GM20431 (cell line): ENCODE results near the gene VIPAS39.
"Not testable (repeated sequence)": the region's sequence is repeated elsewhere in the genome, so short reads cannot be mapped to it uniquely, and the experiment has no call there.

Experiments
- in situ Hi-C: fragments of 300-500 bp; cut with MseI, MboI; formaldehyde crosslinking; loops from one replicate; pipeline ENCODE4 v1.15.0; 2020; ENCODE audit warnings: low sequenced_read_pairs; ENCODE audit not compliant: unreplicated experiment

The VIPAS39 gene

GRCh38 chr14:77473921-77474320 is 16.5 kb upstream of the VIPAS39 start:
- in situ Hi-C loops = no loop called here

- in situ Hi-C loops = no loop called here
Measured at GRCh38 chr14:77470224-77470870, 12.9 kb upstream of the VIPAS39 start.

DNA sequence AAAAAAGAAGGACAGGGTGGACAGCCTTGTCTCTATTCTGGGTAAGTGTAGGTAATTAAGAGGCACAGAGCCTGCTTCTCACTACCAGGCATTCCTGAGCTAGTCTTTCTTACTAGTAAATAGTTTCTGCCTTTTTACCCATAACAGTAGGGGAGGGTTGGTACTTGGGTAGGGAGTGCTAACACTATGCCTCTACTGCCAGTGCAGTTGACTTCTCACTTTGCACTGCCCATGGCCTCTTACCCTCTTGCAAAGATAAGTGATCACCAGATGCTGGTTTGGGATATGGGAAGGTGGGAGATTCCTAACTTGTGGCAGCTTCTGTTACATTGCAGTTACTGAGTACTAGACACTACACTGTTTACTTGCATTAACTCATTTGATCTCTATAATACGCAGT is 12.1 kb upstream of the VIPAS39 start:
- in situ Hi-C loops = no loop called here

GRCh38 chr14:77469067-77469505 is 11.7 kb upstream of the VIPAS39 start:
- in situ Hi-C loops = no loop called here

DNA sequence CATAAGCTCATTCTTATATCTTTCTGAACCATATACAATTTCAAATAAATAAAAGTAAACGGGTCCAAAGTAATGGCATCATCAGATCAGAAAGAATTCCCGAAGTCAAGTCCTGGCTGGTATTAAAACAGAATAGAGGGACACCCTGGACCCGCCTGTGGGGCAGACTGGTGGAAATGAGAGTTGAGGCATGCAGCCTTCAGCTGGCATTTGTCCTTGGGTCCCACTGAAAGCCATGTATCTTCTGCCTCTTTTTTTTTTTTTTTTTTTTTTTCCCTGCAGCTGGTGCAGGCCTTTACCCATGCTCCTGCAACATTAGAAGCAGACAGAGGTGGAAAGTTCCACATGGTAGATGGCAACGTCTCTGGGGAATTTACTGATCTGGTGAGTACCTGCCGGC is 10.4 kb upstream of the VIPAS39 start:
- in situ Hi-C loops = no loop called here

DNA sequence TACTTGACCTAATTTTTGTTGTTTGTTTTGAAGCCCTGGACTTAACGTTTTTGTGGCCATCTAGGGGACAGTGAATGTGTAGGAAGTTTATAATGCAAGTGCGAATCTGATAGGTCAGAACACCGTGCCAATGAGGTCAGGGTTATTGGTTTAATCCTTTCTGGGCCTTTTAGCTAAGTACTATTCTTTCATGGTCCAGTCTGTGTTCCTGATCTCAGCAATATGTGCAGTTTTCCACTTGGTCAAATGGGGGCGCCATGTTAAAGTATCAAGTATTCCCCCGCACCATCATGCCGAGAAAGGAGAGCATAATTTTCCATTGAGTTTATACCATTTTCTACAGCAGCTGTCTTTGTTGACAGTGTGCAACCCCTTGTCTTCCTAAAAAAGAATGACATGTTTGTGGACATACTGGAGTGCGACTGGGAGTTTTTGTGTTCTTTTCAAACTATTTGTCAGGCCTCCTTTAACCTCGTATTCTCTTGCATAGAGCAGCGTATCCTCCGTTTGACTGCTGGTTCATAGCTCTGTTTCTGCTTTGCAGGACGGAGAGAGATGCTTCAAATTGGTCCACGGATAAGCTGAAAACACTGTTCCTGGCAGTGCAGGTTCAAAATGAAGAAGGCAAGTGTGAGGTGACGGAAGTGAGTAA is 1.8 kb upstream of the VIPAS39 start:
- in situ Hi-C loops = no loop called here

GRCh38 chr14:77458249-77458950 is 999 bp upstream of the VIPAS39 start:
- in situ Hi-C loops = no loop called here

GRCh38 chr14:77457115-77457521 is 283 bp downstream of the VIPAS39 start:
- in situ Hi-C loops = no loop called here

DNA sequence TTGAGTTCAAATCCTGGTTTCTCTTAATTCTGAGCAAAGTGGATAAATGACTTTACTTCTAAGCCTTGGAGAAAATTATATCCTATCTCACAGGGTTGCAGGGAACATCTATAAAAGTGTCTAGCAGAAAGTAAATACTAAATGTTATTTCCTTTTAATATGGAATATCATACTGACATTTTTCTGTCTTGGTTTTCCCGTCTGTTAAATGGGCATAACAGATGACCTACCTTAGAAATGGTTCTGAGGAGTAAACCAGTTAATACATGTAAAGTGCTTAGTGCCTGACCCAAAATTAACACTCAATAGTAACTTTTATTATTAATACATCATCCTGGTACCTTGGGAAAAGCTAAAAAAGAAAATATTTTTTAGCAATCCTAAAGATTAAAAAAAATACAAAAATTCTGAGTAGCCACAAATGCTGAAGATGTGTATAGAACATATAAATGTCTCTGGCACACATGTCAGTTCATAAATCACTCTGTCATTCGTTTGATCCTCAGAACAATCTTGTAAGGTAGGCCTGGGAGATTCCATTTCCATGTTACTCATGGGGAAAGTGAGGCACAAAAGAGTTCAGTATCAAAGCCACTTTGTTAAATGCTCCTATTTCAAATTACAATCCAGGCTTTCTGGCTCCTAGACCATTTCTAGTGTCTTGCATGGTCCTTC is 1.3 kb downstream of the VIPAS39 start:
- in situ Hi-C loops = no loop called here

GRCh38 chr14:77442196-77442595 is 15.2 kb downstream of the VIPAS39 start:
- in situ Hi-C loops = no loop called here

GRCh38 chr14:77439861-77440260 is 17.5 kb downstream of the VIPAS39 start:
- in situ Hi-C loops = no loop called here

DNA sequence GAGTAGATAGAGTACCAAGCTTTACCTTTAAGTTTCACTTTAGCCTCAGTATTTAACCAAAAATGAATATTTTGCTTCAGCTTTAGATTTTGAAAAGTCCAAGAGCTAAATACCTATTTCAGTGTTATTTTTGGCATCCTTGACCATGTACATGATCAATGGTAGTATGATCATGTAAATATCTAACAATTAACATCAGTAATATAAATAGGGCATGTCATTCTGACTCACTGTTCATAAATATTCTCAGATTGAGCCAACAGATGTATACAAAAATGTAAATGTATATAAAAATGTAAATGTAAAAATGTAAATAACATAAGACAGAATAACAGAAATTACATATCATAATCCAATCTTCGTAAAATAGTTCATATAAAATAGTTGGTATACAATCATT is 18.8 kb downstream of the VIPAS39 start:
- in situ Hi-C loops = no loop called here

- in situ Hi-C loops = no loop called here
Measured at GRCh38 chr14:77436042-77436441, 21.4 kb downstream of the VIPAS39 start.

DNA sequence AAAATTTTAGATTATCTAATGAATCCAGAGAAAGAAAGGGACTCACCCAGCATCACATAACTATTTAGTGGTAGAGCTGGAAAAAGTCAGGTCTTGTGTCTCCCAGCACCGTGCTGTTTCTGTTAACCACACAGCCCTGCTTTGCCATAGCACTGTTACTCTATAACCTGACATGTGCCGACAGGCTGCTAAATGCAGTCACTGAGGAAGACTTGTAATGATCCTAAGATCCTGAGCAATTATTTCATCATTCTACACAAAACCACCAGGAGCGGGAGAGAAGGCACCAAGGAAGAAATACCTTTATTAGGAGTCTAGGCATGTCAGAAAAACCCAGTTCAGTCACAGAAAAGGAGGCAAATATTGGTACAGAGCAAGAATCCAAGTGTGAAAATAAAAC is 31.0 kb downstream of the VIPAS39 start:
- in situ Hi-C loops = no loop called here

- in situ Hi-C loops = no loop called here
Measured at GRCh38 chr14:77424862-77425261, 32.5 kb downstream of the VIPAS39 start.

DNA sequence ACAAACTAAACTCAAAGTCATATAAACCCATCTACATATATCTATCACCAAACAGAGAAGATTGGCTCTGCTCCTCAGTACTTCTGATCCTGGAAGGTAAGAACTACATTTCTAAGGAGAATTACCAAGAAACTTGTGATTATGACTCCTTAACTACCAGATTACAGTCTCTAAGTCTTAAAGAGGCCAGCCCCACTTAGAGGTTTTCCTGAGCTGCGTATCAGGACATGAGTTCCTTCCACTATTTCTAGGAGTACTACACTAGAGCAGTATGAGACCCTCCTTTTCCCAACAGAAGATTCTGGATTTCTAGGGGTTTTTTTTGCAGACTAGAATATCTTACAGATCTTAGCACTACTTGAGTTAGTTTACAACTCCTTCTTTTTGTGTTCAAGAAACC is 34.0 kb downstream of the VIPAS39 start, which contains the start of gene NOXRED1:
Gene NOXRED1, minus strand, starts transcription at position 101 of the 400 bp plus-strand sequence. CDS start 634 bp downstream, outside the sequence.
- in situ Hi-C loops = no loop called here

DNA sequence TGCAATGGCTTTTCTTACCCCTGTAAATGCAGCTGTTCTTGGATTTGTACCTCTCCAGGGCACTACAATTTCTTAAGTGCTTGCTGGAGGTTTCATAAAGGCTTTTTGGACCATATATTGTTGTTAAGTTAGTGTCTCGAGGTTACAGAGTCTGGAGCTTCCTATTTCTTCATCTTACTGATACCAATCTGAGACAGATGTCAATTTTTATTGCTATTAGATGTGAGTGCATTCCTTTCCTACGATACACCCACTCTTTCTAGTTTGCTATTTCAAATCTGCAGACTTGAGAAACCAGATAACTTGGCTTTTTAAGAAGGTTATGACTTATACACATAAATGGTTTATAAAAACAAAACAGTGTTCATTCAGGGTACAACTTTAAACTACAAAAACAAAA is 36.2 kb downstream of the VIPAS39 start:
- in situ Hi-C loops = no loop called here

DNA sequence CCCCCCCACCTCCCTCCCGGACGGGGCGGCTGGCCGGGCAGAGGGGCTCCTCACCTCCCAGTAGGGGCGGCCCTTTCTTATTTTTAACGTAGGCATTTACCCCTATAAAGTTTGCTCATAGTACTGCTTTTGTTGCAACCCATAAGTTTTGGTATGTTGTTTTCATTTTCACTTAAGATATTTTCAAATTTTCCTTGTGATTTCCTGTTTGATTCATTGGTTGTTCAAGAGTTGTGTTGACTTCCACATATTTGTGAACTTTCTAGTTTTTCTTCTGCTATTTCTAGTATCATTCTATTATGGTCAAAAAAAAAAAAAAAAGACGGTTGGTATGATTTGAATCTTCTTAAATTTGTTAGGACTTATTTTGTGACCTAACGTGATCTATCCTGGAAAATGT is 40.6 kb downstream of the VIPAS39 start:
- in situ Hi-C loops = no loop called here

DNA sequence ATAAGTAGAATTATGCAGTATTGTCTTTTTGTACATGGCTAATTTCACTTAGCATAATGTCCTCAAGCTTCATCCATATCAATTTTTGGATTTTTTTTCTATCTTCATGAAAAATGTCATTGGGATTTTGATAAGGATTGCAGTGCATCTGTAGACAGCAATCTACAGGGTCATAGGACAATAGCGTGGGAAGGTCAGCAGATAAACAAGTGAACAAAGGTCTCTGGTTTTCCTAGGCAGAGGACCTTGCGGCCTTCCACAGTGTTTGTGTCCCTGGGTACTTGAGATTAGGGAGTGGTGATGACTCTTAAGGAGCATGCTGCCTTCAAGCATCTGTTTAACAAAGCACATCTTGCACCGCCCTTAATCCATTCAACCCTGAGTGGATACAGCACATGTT is 41.3 kb downstream of the VIPAS39 start:
- in situ Hi-C loops = not testable (repeated sequence)

DNA sequence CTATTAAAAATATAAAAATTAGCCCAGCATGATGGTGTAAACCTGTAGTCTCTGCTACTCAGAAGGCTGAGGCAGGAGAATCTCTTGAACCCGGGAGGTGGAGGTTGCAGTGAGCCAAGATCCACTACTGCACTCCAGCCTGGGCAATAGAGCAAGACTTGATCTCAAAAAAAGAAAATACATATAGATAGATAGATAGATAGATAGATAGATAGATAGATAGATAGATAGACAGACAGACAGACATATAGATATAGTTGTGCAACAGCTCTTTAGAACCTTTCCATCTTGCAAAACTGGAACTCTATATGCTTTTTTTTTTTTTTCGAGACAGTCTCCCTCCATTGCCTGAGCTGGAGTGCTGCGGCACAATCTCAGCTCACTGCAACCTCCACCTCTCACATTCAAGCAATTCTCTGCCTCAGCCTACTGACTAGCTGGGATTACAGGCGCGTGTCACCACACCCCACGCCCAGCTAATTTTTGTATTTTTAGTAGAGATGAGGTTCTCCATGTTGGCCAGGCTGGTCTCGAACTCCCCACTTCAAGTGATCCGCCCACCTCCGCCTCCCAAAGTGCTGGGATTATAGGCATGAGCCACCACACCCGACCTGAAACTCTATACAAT is 41.9 kb downstream of the VIPAS39 start:
- in situ Hi-C loops = not testable (repeated sequence)
